HepG2 (cell line): ENCODE measurements around the gene PDCD2L. TPM values are rescaled to one million over a fixed set of nuclear protein-coding genes. Genes with fewer than 3 reads are reported as not detected.

Experiments
- ARID4A ChIP-seq: sonication (generic); formaldehyde crosslinking; IDR thresholded peaks from 2 replicates; pipeline ENCODE4 v1.5.0; 2020; ENCODE audit warnings: mild to moderate bottlenecking, missing genetic modification reagents, borderline replicate concordance
- FOXA3 ChIP-seq: IDR thresholded peaks from 2 replicates; pipeline ENCODE4 v1.6.1; 2016; ENCODE audit warnings: missing genetic modification reagents, missing compliant biosample characterization
- POLR2AphosphoS5 ChIP-seq: IDR thresholded peaks from 2 replicates; pipeline ENCODE4 v1.6.1; 2012; ENCODE audit warnings: low read depth, low read length
- SAP130 ChIP-seq: IDR thresholded peaks from 2 replicates; pipeline ENCODE4 v1.6.1; 2016; ENCODE audit warnings: low read depth
- TAF1 ChIP-seq: sonication (generic); formaldehyde crosslinking; IDR thresholded peaks from 2 replicates; pipeline ENCODE4 v1.4.0; 2020; ENCODE audit warnings: missing genetic modification reagents
- THRA ChIP-seq: sonication (generic); formaldehyde crosslinking; IDR thresholded peaks from 2 replicates; pipeline ENCODE4 v1.4.0; 2020; ENCODE audit warnings: missing genetic modification reagents, borderline replicate concordance
- ZFX ChIP-seq: sonication (generic); formaldehyde crosslinking; IDR thresholded peaks from 2 replicates; pipeline ENCODE4 v1.4.0; 2020; ENCODE audit warnings: mild to moderate bottlenecking, low read depth, missing genetic modification reagents, moderate library complexity
- ZNF326 ChIP-seq: sonication (generic); formaldehyde crosslinking; IDR thresholded peaks from 2 replicates; pipeline ENCODE4 v1.4.0; 2020; ENCODE audit warnings: missing genetic modification reagents, borderline replicate concordance
- ZNF34 ChIP-seq: sonication (generic); formaldehyde crosslinking; IDR thresholded peaks from 2 replicates; pipeline ENCODE4 v1.4.0; 2020; ENCODE audit warnings: mild to moderate bottlenecking, missing genetic modification reagents, borderline replicate concordance
- ZNF362 ChIP-seq: sonication (generic); formaldehyde crosslinking; IDR thresholded peaks from 2 replicates; pipeline ENCODE4 v1.4.0; 2020; ENCODE audit warnings: missing genetic modification reagents, mild to moderate bottlenecking, borderline replicate concordance
- ZSCAN29 ChIP-seq: sonication (generic); formaldehyde crosslinking; conservative IDR thresholded peaks from 2 replicates; pipeline ENCODE4 v1.4.0; 2020; ENCODE audit warnings: mild to moderate bottlenecking, missing genetic modification reagents
- polyA plus RNA-seq, 8 experiments: library from polyadenylated mRNA; depleted of rRNA in 3 of 8; stranded (reverse) in 7 of 8; unstranded in 1 of 8; fragments of >200 nt; fragmentation: Illumina TruSeq in 4 of 8; extraction: Trizol in 4 of 8; gene quantifications; 2 replicates each; pipeline versions ENCODE4 v1.2.1 to v1.2.3, GENCODE V29; 2011 to 2016; ENCODE audit warnings: low read depth in 4 of 8, missing spikeins in 1 of 8, mixed read lengths in 1 of 8; ENCODE audit not compliant: insufficient read depth in 1 of 8
- total RNA-seq, 5 experiments: library from RNA; depleted of rRNA; stranded (reverse); fragments of >200 nt; fragmentation: Illumina TruSeq; extraction: Trizol; gene quantifications; 2 replicates each; pipeline ENCODE4 v1.2.3, GENCODE V29; 2016; ENCODE audit warnings: low read depth in 1 of 5

PDCD2L gene
- total and polyA plus RNA-seq, 2 of the 13 experiments (the other 11 are each of a cell fraction or from before 2014, with no cell fraction given): 29.3 to 35.2 TPM

GRCh38 chr19:34363094-34363493 lies 41.1 kb upstream of the PDCD2L start (continued):
- TF ChIP-seq ZNF362: peak; percentile 95
- 0 out of 2 replicates have a peak, but pooled peaks have one; percentile 5 for TF ChIP-seq ARID4A
- no peak for TF ChIP-seq ZNF34 (CRISPR knock-in tag)
- TF ChIP-seq SAP130 (CRISPR knock-in tag): peak; percentile 69
- TF ChIP-seq TAF1: peak; percentile 24; the same call in 1 of the 2 replicates
- TF ChIP-seq FOXA3 (CRISPR knock-in tag): 0 out of 2 replicates have a peak, but pooled peaks have one; percentile 17
- peak; percentile 25; the same call in 1 of the 2 replicates for TF ChIP-seq ZFX (CRISPR knock-in tag)
- TF ChIP-seq ZNF326 (CRISPR knock-in tag): no peak
- 0 out of 2 replicates have a peak, but pooled peaks have one; percentile 43 for TF ChIP-seq ZSCAN29 (CRISPR knock-in tag)
- TF ChIP-seq POLR2AphosphoS5: peak; percentile 80
- no peak for TF ChIP-seq THRA (CRISPR knock-in tag)
